Adrenal gland (tissue), 5 donors: Measurements from ENCODE around the gene TRIB2.

ENCODE experiments used
- CTCF ChIP-seq, 6 experiments: fragments of 450-650 bp in 4 of 6; fragments of 200-600 bp in 2 of 6; sonication (generic) in 1 of 6; IDR thresholded peaks; 1 replicate in 5 of 6; 2 replicates in 1 of 6; pipeline versions ENCODE4 v1.5.1 to v1.8.0; 2016 to 2021; ENCODE audit warnings: antibody characterized with exemption in 6 of 6, mild to moderate bottlenecking in 2 of 6, moderate library complexity in 1 of 6
- POLR2A ChIP-seq, 2 donors: fragments of 450-650 bp; IDR thresholded peaks; one replicate each; pipeline ENCODE4 v1.6.1; 2017; ENCODE audit warnings: antibody characterized with exemption in 2 of 2, mild to moderate bottlenecking in 2 of 2, moderate library complexity in 1 of 2
- donor health status: DM: no; HTN: no; CAD: no.

DNA sequence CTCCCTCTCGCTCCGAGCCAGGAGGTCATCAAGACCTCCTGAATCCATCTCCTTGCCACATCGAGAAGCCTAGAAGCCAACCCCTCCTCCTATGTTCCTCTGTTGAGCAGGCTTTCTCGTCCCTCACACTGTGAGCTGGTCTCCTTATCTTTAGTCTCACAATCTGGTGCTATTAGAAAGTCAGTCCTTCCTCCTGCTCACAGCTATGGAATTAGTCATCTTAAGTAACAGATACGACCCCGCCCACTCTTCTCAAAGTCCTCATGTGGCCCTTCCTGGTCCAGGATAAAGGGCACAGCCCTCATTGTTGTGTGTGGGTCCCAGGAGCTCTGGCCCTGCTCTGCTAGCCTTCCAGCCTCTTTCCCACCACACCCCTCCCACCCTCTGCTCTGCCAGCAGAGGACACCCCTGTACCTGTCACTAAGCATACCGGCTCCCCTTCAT lies 41.4 kb upstream of the TRIB2 start:
- TF ChIP-seq POLR2A (IDR thresholded peaks at IDR 0.05) (no peak), CTCF (IDR thresholded peaks at IDR 0.05) (no peak)
